ENCODE data around the gene DPP3.

DNA sequence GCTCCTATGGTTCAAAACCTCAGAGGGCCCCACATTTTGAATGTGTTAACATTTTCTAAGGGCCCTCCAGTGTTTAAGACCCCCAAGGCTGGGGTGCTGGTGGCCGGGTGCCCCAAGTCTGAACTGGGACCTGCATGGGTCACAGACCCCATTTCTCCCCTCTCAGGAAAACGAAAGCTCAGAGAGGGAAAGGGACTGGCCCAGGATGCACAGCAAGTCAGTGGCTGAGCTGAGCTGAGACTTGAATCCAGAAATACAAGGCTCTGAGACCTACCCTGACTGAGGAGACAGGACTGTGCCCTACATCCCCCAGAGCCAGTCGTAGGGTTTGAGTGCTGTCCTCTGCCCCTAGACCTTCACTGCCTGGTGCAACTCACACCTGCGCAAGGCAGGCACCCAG lies 70.7 kb downstream of the DPP3 start:
- TF ChIP-seq TAF1 (IDR thresholded peaks at IDR 0.05; ENCODE audit: low read depth) (no peak), CREB1 (IDR thresholded peaks at IDR 0.05; ENCODE audit: low read depth) (no peak), EP300 (IDR thresholded peaks at IDR 0.05; ENCODE audit: borderline replicate concordance) (no peak), ZBTB7A (IDR thresholded peaks at IDR 0.05; ENCODE audit: low read depth) (no peak), CEBPB (IDR thresholded peaks at IDR 0.05) (no peak), RAD21 (IDR thresholded peaks at IDR 0.05; ENCODE audit: low read depth) (no peak), EGR1 (IDR thresholded peaks at IDR 0.05) (no peak)
- TF ChIP-seq, protein P1, sequence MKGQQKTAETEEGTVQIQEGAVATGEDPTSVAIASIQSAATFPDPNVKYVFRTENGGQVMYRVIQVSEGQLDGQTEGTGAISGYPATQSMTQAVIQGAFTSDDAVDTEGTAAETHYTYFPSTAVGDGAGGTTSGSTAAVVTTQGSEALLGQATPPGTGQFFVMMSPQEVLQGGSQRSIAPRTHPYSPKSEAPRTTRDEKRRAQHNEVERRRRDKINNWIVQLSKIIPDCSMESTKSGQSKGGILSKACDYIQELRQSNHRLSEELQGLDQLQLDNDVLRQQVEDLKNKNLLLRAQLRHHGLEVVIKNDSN (IDR thresholded peaks at IDR 0.05): no peak
